ENCODE data around the gene HPGDS.

- TF ChIP-seq POLR2A (IDR thresholded peaks at IDR 0.05; ENCODE audit: low read length) (no peak), GATA1 (IDR thresholded peaks at IDR 0.05; ENCODE audit: low read depth, low read length) (no peak)
Measured at GRCh38 chr4:94363136-94363655, 20.6 kb upstream of the HPGDS start.

All from erythroblast (primary cell).